ENCODE data around the gene IL7R. TPM values are rescaled to one million over a fixed set of nuclear protein-coding genes. Genes with fewer than 3 reads are reported as not detected.

Gene IL7R
- total RNA-seq, 1 experiment from 2014 or later: 0.98 TPM

DNA sequence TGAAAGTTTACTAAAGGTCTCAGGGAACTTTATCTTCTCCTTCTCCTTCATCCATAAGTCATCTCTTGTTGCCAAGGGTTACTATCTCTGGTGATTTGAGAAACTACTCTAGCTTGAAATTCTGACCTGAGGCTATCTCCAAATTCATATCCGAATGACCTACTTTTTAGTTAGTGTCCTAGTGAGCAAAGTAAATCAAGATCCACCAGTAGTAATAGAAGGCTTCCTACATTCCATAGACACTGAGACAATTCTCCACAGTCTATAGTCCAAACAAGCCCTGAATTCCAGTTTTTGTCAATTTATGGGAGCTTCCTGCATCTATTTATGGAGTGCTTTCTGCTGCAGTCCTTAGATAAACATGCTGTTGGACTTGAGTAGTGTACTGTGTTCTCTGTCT is 5.0 kb downstream of the IL7R start (continued):
- no peak for TF ChIP-seq YY1 (IDR thresholded peaks at IDR 0.05; ENCODE audit: extremely low read depth, insufficient replicate concordance, low read depth, low read length)
- TF ChIP-seq, protein P1, sequence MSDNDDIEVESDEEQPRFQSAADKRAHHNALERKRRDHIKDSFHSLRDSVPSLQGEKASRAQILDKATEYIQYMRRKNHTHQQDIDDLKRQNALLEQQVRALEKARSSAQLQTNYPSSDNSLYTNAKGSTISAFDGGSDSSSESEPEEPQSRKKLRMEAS (IDR thresholded peaks at IDR 0.05): no peak

- RAD21 ChIA-PET (ENCODE audit: low non-redundant PET in 1 of 2, low total read pairs in 2 of 2, uncharacterized antibody in 2 of 2, unreplicated experiment in 2 of 2): no interaction called here
- CTCF ChIA-PET: no interaction called here
- no peaks in the 10 kb centered on the region for H3K27me3 ChIP-seq (ENCODE audit: insufficient read depth, low read length)
- intact Hi-C loops (cut with micrococcal nuclease): no loop called here
- no peaks in the 10 kb centered on the region for H3K9me3 ChIP-seq (ENCODE audit: control insufficient read depth in 1 of 2, insufficient read depth in 1 of 2, low read depth in 1 of 2, low read length in 2 of 2)
- DNase-seq (ENCODE audit: low read depth, low spot score) (no peak), ATAC-seq (no peak)
- H3K36me3 ChIP-seq (ENCODE audit: control insufficient read depth in 1 of 2, insufficient read depth in 2 of 2, low read length in 2 of 2): no peaks in the 10 kb centered on the region
- peaks cover 0 to 10% of the 10 kb centered on the region in 2 experiments; a peak in 2 of 4 replicates for H3K4me1 ChIP-seq (ENCODE audit: control insufficient read depth in 1 of 2, insufficient read depth in 2 of 2, low read length in 2 of 2)
- no peak overlapping the region for H2AFZ ChIP-seq (ENCODE audit: low read depth, low read length, poor library complexity, severe bottlenecking)
- H4K20me1 ChIP-seq (ENCODE audit: insufficient read depth): no peaks in the 10 kb centered on the region
- TF ChIP-seq POLR2A (IDR thresholded peaks at IDR 0.05; ENCODE audit: borderline replicate concordance, extremely low read depth, insufficient read depth, insufficient read length) (no peak), EZH2 (IDR thresholded peaks at IDR 0.05) (no peak)
- no peak overlapping the region for H3K27ac ChIP-seq (ENCODE audit: low read depth, low read length)
- no peak overlapping the region for H3K4me3 ChIP-seq (replicated peaks in 1 of 2; ENCODE audit: low read depth in 1 of 2, low read length in 2 of 2)
- POLR2A ChIA-PET: no interaction called here
- no peak overlapping the region for H3K4me2 ChIP-seq (ENCODE audit: low read length)
- no peak overlapping the region for H3K9ac ChIP-seq (ENCODE audit: low read length)
- no peaks in the 10 kb centered on the region for H3K79me2 ChIP-seq (ENCODE audit: insufficient read depth, low read length)
- BruUV-seq (replicated peaks): no TSS peak
- H3K9me2 ChIP-seq (ENCODE audit: insufficient read depth): no peaks in the 10 kb centered on the region
Measured at GRCh38 chr5:35862126-35862525, 5.4 kb downstream of the IL7R start.

DNA sequence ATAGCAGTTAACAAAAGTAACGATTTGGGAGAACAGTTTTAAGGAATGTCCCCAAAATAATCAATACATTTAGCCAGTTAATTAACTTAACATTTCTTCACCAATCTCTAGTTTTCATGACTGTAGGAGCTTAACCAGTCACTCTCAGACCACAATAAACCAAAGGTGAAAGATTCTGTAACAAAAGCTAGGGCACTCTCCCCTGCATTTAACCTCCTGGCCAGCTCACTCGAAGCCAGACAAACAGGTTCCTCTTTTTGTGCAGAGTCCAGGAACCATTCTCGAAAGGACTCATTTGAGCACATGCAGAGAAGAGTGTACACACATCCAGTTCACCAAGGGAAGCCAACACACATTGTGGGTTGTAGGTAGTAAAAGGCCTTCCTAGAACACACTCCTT is 6.5 kb downstream of the IL7R start:
- Histone ChIP-seq H3K4me2 (ENCODE audit: low read length) (no peak overlapping the region), H3K9ac (ENCODE audit: low read length) (no peak overlapping the region), H3K9me2 (ENCODE audit: insufficient read depth) (no peaks in the 10 kb centered on the region), H3K36me3 (ENCODE audit: control insufficient read depth in 1 of 2, insufficient read depth in 2 of 2, low read length in 2 of 2) (no peaks in the 10 kb centered on the region), H3K4me3 (replicated peaks in 1 of 2; ENCODE audit: low read depth in 1 of 2, low read length in 2 of 2) (no peak overlapping the region), H4K20me1 (ENCODE audit: insufficient read depth) (no peaks in the 10 kb centered on the region), H3K27me3 (ENCODE audit: insufficient read depth, low read length) (no peaks in the 10 kb centered on the region), H3K4me1 (ENCODE audit: control insufficient read depth in 1 of 2, insufficient read depth in 2 of 2, low read length in 2 of 2) (no peaks in the 10 kb centered on the region; a peak in 1 of 4 replicates), H3K79me2 (ENCODE audit: insufficient read depth, low read length) (no peaks in the 10 kb centered on the region), H3K9me3 (ENCODE audit: control insufficient read depth in 1 of 2, insufficient read depth in 1 of 2, low read depth in 1 of 2, low read length in 2 of 2) (no peaks in the 10 kb centered on the region), H2AFZ (ENCODE audit: low read depth, low read length, poor library complexity, severe bottlenecking) (no peak overlapping the region), H3K27ac (ENCODE audit: low read depth, low read length) (no peak overlapping the region)
- CTCF ChIA-PET: no interaction called here
- no peak for DNase-seq (ENCODE audit: low read depth, low spot score)
- ATAC-seq: no peak
- POLR2A ChIA-PET: no interaction called here
- RAD21 ChIA-PET (ENCODE audit: low non-redundant PET in 1 of 2, low total read pairs in 2 of 2, uncharacterized antibody in 2 of 2, unreplicated experiment in 2 of 2): no interaction called here
- intact Hi-C loops (cut with micrococcal nuclease): no loop called here
- BruUV-seq (replicated peaks): no TSS peak
- TF ChIP-seq SRF (IDR thresholded peaks at IDR 0.05; ENCODE audit: low read depth): no peak
- TF ChIP-seq, protein P2, sequence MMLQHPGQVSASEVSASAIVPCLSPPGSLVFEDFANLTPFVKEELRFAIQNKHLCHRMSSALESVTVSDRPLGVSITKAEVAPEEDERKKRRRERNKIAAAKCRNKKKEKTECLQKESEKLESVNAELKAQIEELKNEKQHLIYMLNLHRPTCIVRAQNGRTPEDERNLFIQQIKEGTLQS (IDR thresholded peaks at IDR 0.05): no peak
- TF ChIP-seq REST (IDR thresholded peaks at IDR 0.05; ENCODE audit: low read depth): no peak
- TF ChIP-seq JUND (IDR thresholded peaks at IDR 0.05): no peak
- TF ChIP-seq SIN3A (IDR thresholded peaks at IDR 0.05; ENCODE audit: low read depth): no peak
- TF ChIP-seq CEBPB (IDR thresholded peaks at IDR 0.05; ENCODE audit: low read depth): no peak
- no peak for TF ChIP-seq TCF7L2 (IDR thresholded peaks at IDR 0.05; ENCODE audit: borderline replicate concordance, extremely low read depth, insufficient read depth, insufficient read length)
- no peak for TF ChIP-seq ZFX (IDR thresholded peaks at IDR 0.05)
- no peak for TF ChIP-seq POLR2A (IDR thresholded peaks at IDR 0.05; ENCODE audit: borderline replicate concordance, extremely low read depth, insufficient read depth, insufficient read length)
- no peak for TF ChIP-seq CTCF (IDR thresholded peaks at IDR 0.05 in 2 of 3, conservative IDR thresholded peaks at IDR 0.05 in 1 of 3; ENCODE audit: borderline replicate concordance in 1 of 3, insufficient read depth in 1 of 3, low read depth in 2 of 3, low read length in 2 of 3)
- no peak for TF ChIP-seq EZH2phosphoT487 (IDR thresholded peaks at IDR 0.05; ENCODE audit: borderline replicate concordance)
- no peak for TF ChIP-seq CBX3 (IDR thresholded peaks at IDR 0.05; ENCODE audit: low read depth)

Data from HCT116 (cell line).